ENCODE data around the gene TMTC1.

Gene TMTC1

DNA sequence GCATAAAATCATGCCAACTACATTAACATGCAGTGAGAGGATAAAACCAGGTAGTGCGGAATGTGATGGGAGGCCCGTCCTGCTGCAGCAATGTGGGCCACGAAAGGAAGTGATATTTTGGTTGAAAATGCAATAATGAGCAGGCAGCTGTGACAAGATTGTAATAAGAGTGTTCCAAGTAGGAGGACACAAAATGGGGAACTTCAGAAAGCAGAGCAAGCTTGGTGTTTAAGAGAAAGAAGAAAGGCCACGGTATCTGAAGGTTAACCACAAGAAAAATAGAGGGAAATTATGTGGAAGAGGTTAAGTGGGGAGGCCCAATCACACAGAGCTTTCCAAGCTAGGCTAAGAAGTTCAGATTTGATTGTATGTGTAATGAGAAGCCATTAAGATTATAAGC, 320.5 kb downstream of the TMTC1 start:
- DNase-seq (ENCODE audit: low read depth, low spot score) = no peak
- H3K4me3 ChIP-seq (ENCODE audit: low read depth, low read length) = no peak overlapping the region
- TF ChIP-seq, protein P1, sequence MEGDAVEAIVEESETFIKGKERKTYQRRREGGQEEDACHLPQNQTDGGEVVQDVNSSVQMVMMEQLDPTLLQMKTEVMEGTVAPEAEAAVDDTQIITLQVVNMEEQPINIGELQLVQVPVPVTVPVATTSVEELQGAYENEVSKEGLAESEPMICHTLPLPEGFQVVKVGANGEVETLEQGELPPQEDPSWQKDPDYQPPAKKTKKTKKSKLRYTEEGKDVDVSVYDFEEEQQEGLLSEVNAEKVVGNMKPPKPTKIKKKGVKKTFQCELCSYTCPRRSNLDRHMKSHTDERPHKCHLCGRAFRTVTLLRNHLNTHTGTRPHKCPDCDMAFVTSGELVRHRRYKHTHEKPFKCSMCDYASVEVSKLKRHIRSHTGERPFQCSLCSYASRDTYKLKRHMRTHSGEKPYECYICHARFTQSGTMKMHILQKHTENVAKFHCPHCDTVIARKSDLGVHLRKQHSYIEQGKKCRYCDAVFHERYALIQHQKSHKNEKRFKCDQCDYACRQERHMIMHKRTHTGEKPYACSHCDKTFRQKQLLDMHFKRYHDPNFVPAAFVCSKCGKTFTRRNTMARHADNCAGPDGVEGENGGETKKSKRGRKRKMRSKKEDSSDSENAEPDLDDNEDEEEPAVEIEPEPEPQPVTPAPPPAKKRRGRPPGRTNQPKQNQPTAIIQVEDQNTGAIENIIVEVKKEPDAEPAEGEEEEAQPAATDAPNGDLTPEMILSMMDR (IDR thresholded peaks at IDR 0.05; ENCODE audit: low read depth, low read length) = no peak
- in situ Hi-C loops (cut with HindIII; ENCODE audit: low sequenced_read_pairs) = no loop called here

DNA sequence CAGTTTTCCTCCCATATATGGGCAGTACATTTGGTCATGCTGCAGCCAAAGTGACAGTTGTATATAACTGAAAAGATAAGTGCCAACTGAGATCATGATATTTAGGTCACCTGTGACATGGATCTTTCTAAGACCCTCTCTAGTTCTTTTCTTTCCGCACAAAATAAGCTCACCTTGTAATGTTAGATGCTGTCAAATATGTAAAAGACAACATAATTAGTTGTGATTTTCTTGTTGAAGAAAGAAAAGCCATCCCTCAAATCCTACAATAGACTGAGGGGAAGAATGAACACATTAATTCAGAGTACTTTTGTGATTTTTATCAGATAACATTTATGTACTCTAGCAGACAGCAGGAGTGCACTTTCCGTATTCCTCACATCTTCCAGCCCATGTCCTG, 323.7 kb downstream of the TMTC1 start:
- no peak for DNase-seq (ENCODE audit: low read depth, low spot score)
- in situ Hi-C loops (cut with HindIII; ENCODE audit: low sequenced_read_pairs) = no loop called here
- TF ChIP-seq, protein P1 (IDR thresholded peaks at IDR 0.05; ENCODE audit: low read depth, low read length) = no peak

DNA sequence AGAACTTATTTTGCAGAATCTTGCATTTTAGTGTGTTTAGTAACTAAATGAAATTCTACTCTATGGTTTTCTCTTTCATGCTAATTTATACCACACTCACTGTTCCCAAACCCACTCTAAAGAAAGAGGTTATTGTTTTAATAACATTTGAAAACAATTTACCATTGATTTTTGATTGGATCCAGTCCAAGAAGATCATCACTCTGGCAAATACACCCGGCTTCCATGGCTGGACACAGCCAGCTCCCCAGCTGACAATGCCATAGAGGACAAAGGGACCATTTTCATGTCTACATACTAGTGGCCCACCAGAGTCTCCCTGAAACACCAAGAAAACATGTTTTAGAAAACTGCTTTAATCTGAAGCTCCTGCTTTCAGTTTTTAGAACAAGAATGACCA, 328.7 kb downstream of the TMTC1 start:
- TF ChIP-seq, protein P1 (IDR thresholded peaks at IDR 0.05; ENCODE audit: low read depth, low read length) = no peak
- no peak for DNase-seq (ENCODE audit: low read depth, low spot score)
- no peak overlapping the region for H3K4me3 ChIP-seq (ENCODE audit: low read depth, low read length)
- in situ Hi-C loops (cut with HindIII; ENCODE audit: low sequenced_read_pairs) = no loop called here

More for the DNA sequence above, 323.7 kb downstream of the TMTC1 start:
- no peak overlapping the region for H3K4me3 ChIP-seq (ENCODE audit: low read depth, low read length)

DNA sequence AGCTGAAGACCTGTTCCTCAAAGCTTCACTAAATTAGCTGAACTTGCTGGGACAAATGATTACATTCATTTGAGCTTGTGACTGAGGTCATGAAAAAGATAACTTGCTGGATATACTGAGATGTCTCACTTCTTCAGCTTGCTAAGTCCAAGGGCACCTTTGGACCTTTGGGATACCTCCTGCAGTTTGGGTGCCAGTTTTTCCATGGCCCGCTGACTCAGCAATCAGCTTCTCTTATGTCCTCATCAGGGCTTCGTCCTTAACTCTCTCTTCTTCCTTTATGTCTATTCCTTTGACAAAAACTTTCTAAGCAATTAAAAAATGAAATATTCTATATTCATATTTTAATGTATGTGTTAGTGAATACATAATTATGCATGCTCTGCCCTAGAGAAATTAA, 331.9 kb downstream of the TMTC1 start:
- TF ChIP-seq, protein P1 (IDR thresholded peaks at IDR 0.05; ENCODE audit: low read depth, low read length) = no peak
- DNase-seq (ENCODE audit: low read depth, low spot score) = no peak
- in situ Hi-C loops (cut with HindIII; ENCODE audit: low sequenced_read_pairs) = no loop called here
- H3K4me3 ChIP-seq (ENCODE audit: low read depth, low read length) = no peak overlapping the region
